Fibroblast of the aortic adventitia (primary cell): Measurements from ENCODE around the gene ADGRF4. TPM values are rescaled to one million over a fixed set of nuclear protein-coding genes. Genes with fewer than 3 reads are reported as not detected.

Experiments used
- DNase-seq: peaks from one replicate; pipeline ENCODE4 v3.0.0-alpha.2; 2010; ENCODE audit warnings: low read depth
- H3K4me3 ChIP-seq: 2 replicates; pipeline ENCODE4 v1.5.1; 2011; ENCODE audit warnings: low read depth, mild to moderate bottlenecking, control low read depth, low read length, moderate library complexity
- CTCF ChIP-seq: IDR thresholded peaks from 2 replicates; pipeline ENCODE4 v1.5.1; 2011; ENCODE audit warnings: mild to moderate bottlenecking, low read length, control low read depth, inconsistent platforms; ENCODE audit not compliant: insufficient read depth
- total RNA-seq: library from RNA; depleted of rRNA; stranded (reverse); fragments of >200 nt; gene quantifications from 2 replicates; pipeline ENCODE4 v1.2.3, GENCODE V29; 2012; ENCODE audit warnings: low replicate concordance

ADGRF4 gene
- total RNA-seq, 1 donor: 2.7 TPM

GRCh38 chr6:47700053-47700452 is 1.7 kb downstream of the ADGRF4 start:
- H3K4me3 ChIP-seq: no peak overlapping the region
- DNase-seq: peak; percentile 52
- TF ChIP-seq CTCF: no peak

GRCh38 chr6:47700596-47700995 is 2.2 kb downstream of the ADGRF4 start:
- H3K4me3 ChIP-seq: no peak overlapping the region

GRCh38 chr6:47701363-47701762 is 3.0 kb downstream of the ADGRF4 start:
- no peak overlapping the region for H3K4me3 ChIP-seq
- no peak for TF ChIP-seq CTCF
- DNase-seq: no peak

More at GRCh38 chr6:47700596-47700995, 2.2 kb downstream of the ADGRF4 start:
- no peak for DNase-seq
- TF ChIP-seq CTCF: no peak

- no peak for TF ChIP-seq CTCF
Observed at GRCh38 chr6:47709160-47709559, 10.8 kb downstream of the ADGRF4 start.

GRCh38 chr6:47710295-47710694 is 11.9 kb downstream of the ADGRF4 start:
- H3K4me3 ChIP-seq: no peak overlapping the region
- TF ChIP-seq CTCF: no peak
- no peak for DNase-seq

More at GRCh38 chr6:47709160-47709559, 10.8 kb downstream of the ADGRF4 start:
- DNase-seq: no peak
- H3K4me3 ChIP-seq: no peak overlapping the region

- DNase-seq: no peak
- H3K4me3 ChIP-seq: no peak overlapping the region
- no peak for TF ChIP-seq CTCF
Observed at GRCh38 chr6:47713200-47713599, 14.8 kb downstream of the ADGRF4 start.

GRCh38 chr6:47714802-47715201 is 16.4 kb downstream of the ADGRF4 start:
- no peak overlapping the region for H3K4me3 ChIP-seq
- no peak for DNase-seq
- no peak for TF ChIP-seq CTCF
